ENCODE results near the gene OAS3.

DNA sequence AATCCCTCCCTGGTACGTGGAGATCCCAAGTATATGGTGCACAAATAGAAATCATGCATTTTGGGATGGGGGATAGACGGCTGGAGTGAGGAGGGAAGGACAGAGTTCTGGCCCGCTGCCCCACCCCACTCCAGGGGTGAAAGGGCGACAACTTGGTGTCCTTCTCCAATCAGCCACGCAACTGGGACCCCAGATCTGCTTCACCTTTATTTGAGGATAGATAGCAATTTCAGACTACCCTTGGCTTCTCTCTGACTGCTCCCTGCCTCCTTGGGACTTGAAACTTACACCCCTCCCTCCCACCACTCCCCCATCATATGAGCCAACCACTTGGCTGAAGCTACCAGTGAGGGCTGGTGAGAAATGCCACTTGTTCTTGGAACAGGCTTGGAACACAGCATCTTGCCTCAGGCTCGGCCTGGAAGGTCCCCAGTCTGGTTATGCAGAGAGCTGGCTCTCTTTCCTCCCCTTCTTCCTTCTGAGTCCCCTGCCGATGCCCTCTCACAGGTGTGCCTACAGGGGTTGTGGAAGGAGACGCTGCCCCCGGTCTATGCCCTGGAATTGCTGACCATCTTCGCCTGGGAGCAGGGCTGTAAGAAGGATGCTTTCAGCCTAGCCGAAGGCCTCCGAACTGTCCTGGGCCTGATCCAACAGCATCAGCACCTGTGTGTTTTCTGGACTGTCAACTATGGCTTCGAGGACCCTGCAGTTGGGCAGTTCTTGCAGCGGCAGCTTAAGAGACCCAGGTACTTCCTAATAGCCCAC, 8.1 kb downstream of the OAS3 start:
- TF ChIP-seq TCF7L2 (IDR thresholded peaks at IDR 0.05; ENCODE audit: borderline replicate concordance, low read depth, low read length) = no peak
- TF ChIP-seq, protein P1, sequence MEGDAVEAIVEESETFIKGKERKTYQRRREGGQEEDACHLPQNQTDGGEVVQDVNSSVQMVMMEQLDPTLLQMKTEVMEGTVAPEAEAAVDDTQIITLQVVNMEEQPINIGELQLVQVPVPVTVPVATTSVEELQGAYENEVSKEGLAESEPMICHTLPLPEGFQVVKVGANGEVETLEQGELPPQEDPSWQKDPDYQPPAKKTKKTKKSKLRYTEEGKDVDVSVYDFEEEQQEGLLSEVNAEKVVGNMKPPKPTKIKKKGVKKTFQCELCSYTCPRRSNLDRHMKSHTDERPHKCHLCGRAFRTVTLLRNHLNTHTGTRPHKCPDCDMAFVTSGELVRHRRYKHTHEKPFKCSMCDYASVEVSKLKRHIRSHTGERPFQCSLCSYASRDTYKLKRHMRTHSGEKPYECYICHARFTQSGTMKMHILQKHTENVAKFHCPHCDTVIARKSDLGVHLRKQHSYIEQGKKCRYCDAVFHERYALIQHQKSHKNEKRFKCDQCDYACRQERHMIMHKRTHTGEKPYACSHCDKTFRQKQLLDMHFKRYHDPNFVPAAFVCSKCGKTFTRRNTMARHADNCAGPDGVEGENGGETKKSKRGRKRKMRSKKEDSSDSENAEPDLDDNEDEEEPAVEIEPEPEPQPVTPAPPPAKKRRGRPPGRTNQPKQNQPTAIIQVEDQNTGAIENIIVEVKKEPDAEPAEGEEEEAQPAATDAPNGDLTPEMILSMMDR (tag by site-specific recombination; IDR thresholded peaks at IDR 0.05) = no peak
- TF ChIP-seq ZNF133 (tag by site-specific recombination; IDR thresholded peaks at IDR 0.05) = no peak
- no peak for TF ChIP-seq ZNF560 (tag by site-specific recombination; IDR thresholded peaks at IDR 0.05; ENCODE audit: borderline replicate concordance)
- TF ChIP-seq, protein P2, sequence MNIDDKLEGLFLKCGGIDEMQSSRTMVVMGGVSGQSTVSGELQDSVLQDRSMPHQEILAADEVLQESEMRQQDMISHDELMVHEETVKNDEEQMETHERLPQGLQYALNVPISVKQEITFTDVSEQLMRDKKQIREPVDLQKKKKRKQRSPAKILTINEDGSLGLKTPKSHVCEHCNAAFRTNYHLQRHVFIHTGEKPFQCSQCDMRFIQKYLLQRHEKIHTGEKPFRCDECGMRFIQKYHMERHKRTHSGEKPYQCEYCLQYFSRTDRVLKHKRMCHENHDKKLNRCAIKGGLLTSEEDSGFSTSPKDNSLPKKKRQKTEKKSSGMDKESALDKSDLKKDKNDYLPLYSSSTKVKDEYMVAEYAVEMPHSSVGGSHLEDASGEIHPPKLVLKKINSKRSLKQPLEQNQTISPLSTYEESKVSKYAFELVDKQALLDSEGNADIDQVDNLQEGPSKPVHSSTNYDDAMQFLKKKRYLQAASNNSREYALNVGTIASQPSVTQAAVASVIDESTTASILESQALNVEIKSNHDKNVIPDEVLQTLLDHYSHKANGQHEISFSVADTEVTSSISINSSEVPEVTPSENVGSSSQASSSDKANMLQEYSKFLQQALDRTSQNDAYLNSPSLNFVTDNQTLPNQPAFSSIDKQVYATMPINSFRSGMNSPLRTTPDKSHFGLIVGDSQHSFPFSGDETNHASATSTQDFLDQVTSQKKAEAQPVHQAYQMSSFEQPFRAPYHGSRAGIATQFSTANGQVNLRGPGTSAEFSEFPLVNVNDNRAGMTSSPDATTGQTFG (tag by site-specific recombination; IDR thresholded peaks at IDR 0.05; ENCODE audit: borderline replicate concordance) = no peak
- no peak for TF ChIP-seq ZBTB21 (tag by site-specific recombination; IDR thresholded peaks at IDR 0.05)
- no peak for TF ChIP-seq MEIS1 (CRISPR knock-in tag; IDR thresholded peaks at IDR 0.05; ENCODE audit: borderline replicate concordance)
- TF ChIP-seq ZSCAN16 (tag by site-specific recombination; IDR thresholded peaks at IDR 0.05) = no peak
- TF ChIP-seq ZNF777 (tag by site-specific recombination; IDR thresholded peaks at IDR 0.05; ENCODE audit: borderline replicate concordance) = no peak
- no peak for TF ChIP-seq ZNF521 (tag by site-specific recombination; IDR thresholded peaks at IDR 0.05)
- TF ChIP-seq, protein P3, sequence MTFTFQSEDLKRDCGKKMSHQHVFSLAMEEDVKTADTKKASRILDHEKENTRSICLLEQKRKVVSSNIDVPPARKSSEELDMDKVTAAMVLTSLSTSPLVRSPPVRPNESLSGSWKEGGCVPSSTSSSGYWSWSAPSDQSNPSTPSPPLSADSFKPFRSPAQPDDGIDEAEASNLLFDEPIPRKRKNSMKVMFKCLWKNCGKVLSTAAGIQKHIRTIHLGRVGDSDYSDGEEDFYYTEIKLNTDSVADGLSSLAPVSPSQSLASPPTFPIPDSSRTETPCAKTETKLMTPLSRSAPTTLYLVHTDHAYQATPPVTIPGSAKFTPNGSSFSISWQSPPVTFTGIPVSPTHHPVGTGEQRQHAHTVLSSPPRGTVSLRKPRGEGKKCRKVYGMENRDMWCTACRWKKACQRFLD (tag by site-specific recombination; IDR thresholded peaks at IDR 0.05) = no peak
- TF ChIP-seq, protein P4, sequence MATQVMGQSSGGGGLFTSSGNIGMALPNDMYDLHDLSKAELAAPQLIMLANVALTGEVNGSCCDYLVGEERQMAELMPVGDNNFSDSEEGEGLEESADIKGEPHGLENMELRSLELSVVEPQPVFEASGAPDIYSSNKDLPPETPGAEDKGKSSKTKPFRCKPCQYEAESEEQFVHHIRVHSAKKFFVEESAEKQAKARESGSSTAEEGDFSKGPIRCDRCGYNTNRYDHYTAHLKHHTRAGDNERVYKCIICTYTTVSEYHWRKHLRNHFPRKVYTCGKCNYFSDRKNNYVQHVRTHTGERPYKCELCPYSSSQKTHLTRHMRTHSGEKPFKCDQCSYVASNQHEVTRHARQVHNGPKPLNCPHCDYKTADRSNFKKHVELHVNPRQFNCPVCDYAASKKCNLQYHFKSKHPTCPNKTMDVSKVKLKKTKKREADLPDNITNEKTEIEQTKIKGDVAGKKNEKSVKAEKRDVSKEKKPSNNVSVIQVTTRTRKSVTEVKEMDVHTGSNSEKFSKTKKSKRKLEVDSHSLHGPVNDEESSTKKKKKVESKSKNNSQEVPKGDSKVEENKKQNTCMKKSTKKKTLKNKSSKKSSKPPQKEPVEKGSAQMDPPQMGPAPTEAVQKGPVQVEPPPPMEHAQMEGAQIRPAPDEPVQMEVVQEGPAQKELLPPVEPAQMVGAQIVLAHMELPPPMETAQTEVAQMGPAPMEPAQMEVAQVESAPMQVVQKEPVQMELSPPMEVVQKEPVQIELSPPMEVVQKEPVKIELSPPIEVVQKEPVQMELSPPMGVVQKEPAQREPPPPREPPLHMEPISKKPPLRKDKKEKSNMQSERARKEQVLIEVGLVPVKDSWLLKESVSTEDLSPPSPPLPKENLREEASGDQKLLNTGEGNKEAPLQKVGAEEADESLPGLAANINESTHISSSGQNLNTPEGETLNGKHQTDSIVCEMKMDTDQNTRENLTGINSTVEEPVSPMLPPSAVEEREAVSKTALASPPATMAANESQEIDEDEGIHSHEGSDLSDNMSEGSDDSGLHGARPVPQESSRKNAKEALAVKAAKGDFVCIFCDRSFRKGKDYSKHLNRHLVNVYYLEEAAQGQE (tag by site-specific recombination; IDR thresholded peaks at IDR 0.05) = no peak
- TF ChIP-seq SP2 (tag by site-specific recombination; IDR thresholded peaks at IDR 0.05) = no peak
